Measurements from ENCODE around the gene CYFIP1.

- TF ChIP-seq CTCF (IDR thresholded peaks at IDR 0.05): no peak
- no peak for TF ChIP-seq POLR2A (IDR thresholded peaks at IDR 0.05; ENCODE audit: low read length)
These were observed 111.7 kb downstream of the CYFIP1 start for GRCh38 chr15:22868495-22868894.
